NT2/D1 (cell line): ENCODE results near the gene UBASH3B.

Source experiments
- DNase-seq: peaks from one replicate; pipeline ENCODE4 v3.0.0-alpha.2; 2011; ENCODE audit warnings: low read depth, low spot score
- H3K27me3 ChIP-seq: 2 replicates; pipeline ENCODE4 v1.6.0; 2011; ENCODE audit warnings: mild to moderate bottlenecking; ENCODE audit not compliant: insufficient read length, insufficient read depth
- H3K36me3 ChIP-seq: 2 replicates; pipeline ENCODE4 v1.6.1; 2011; ENCODE audit warnings: mild to moderate bottlenecking, low read length, mixed read lengths; ENCODE audit not compliant: insufficient read depth, insufficient read length
- H3K4me1 ChIP-seq: 2 replicates; pipeline ENCODE4 v1.5.1; 2011; ENCODE audit not compliant: insufficient read depth, insufficient read length
- H3K4me3 ChIP-seq: 2 replicates; pipeline ENCODE4 v1.5.1; 2011; ENCODE audit warnings: low read depth; ENCODE audit not compliant: insufficient read length
- H3K9ac ChIP-seq: 2 replicates; pipeline ENCODE4 v1.6.0; 2011; ENCODE audit warnings: low read depth; ENCODE audit not compliant: insufficient read length
- H3K9me3 ChIP-seq: 2 replicates; pipeline ENCODE4 v1.5.1; 2011; ENCODE audit warnings: mild to moderate bottlenecking, low read length; ENCODE audit not compliant: insufficient read depth
- SUZ12 ChIP-seq: IDR thresholded peaks from 2 replicates; pipeline ENCODE4 v1.6.1; 2011; ENCODE audit not compliant: insufficient read length, insufficient read depth; ENCODE audit errors: extremely low read depth
- YY1 ChIP-seq: IDR thresholded peaks from 2 replicates; pipeline ENCODE4 v1.6.1; 2011; ENCODE audit not compliant: insufficient read length, insufficient read depth
- ZNF274 ChIP-seq: IDR thresholded peaks from 2 replicates; pipeline ENCODE4 v1.6.1; 2011; ENCODE audit warnings: mild to moderate bottlenecking, low read depth, low read length

UBASH3B gene

DNA sequence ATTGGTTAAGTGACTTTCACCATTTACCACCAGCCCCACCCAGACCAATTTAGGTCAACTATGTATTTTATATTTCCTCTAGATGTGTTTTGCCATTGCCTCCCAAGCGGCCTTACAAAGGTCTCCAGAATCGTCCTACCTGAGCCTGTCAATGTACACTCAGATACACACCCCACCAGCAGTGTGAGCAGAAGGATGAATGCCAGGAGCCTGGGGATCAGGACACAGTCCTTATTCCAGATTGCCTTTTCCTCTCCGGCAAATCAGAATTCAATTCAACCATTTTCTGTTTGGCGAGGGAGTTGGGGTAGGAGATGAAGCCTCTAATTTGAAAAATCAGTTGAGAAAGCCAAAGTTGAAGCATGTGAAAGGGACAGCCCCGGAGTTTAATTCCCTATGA lies 147.4 kb downstream of the UBASH3B start:
- Histone ChIP-seq H3K4me3 (no peak overlapping the region), H3K4me1 (peaks cover 5% of the 10 kb centered on the region), H3K9ac (no peak overlapping the region), H3K36me3 (peaks cover 24% of the 10 kb centered on the region), H3K27me3 (no peaks in the 10 kb centered on the region), H3K9me3 (no peaks in the 10 kb centered on the region)
- no peak for DNase-seq
- no peak for TF ChIP-seq ZNF274
- no peak for TF ChIP-seq YY1
- no peak for TF ChIP-seq SUZ12

- H3K36me3 ChIP-seq, result peaks cover 22% of the 10 kb centered on the region
- no peak overlapping the region for H3K9ac ChIP-seq
- peaks cover 5% of the 10 kb centered on the region for H3K4me1 ChIP-seq
- H3K4me3 ChIP-seq, result no peak overlapping the region
- TF ChIP-seq ZNF274, result no peak
- no peak for TF ChIP-seq YY1
- DNase-seq, result no peak
- H3K27me3 ChIP-seq, result no peaks in the 10 kb centered on the region
- no peaks in the 10 kb centered on the region for H3K9me3 ChIP-seq
Observed at GRCh38 chr11:122803306-122803705, 147.8 kb downstream of the UBASH3B start.

GRCh38 chr11:122803716-122804115 lies 148.2 kb downstream of the UBASH3B start:
- Histone ChIP-seq H3K27me3 (no peaks in the 10 kb centered on the region), H3K4me3 (no peak overlapping the region), H3K36me3 (peaks cover 20% of the 10 kb centered on the region), H3K9me3 (no peaks in the 10 kb centered on the region), H3K4me1 (peaks cover 5% of the 10 kb centered on the region), H3K9ac (no peak overlapping the region)
- TF ChIP-seq SUZ12, result no peak
- no peak for DNase-seq

GRCh38 chr11:122804161-122804560 lies 148.6 kb downstream of the UBASH3B start:
- Histone ChIP-seq H3K4me1 (peaks cover 5% of the 10 kb centered on the region), H3K9me3 (no peaks in the 10 kb centered on the region), H3K9ac (no peak overlapping the region), H3K4me3 (no peak overlapping the region), H3K27me3 (no peaks in the 10 kb centered on the region), H3K36me3 (peaks cover 16% of the 10 kb centered on the region)
- DNase-seq, result no peak
- no peak for TF ChIP-seq YY1
- TF ChIP-seq ZNF274, result no peak
- TF ChIP-seq SUZ12, result no peak

DNA sequence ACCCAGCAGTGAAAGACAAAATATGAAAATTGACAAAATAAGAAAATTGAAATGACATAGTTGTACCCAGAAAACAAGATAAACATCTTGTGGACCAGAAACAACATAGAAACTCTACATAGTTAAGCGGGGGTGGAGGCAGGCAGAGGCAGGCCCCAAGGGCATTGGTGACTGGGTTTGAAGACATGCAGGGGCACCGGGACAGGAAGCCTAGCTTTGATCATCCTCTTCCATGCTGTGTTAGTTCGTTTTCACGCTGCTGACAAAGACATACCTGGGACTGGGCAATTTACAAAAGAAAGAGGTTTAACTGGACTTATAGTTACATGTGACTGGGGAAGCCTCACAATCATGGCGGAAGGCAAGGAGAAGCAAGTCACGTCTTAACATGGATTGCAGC lies 149.3 kb downstream of the UBASH3B start:
- H3K36me3 ChIP-seq, result peaks cover 16% of the 10 kb centered on the region
- H3K4me3 ChIP-seq, result no peak overlapping the region
- TF ChIP-seq ZNF274, result no peak
- no peak for TF ChIP-seq YY1
- no peak for TF ChIP-seq SUZ12
- H3K4me1 ChIP-seq, result peaks cover 5% of the 10 kb centered on the region
- no peak overlapping the region for H3K9ac ChIP-seq
- no peaks in the 10 kb centered on the region for H3K27me3 ChIP-seq
- DNase-seq, result no peak
- no peaks in the 10 kb centered on the region for H3K9me3 ChIP-seq

DNA sequence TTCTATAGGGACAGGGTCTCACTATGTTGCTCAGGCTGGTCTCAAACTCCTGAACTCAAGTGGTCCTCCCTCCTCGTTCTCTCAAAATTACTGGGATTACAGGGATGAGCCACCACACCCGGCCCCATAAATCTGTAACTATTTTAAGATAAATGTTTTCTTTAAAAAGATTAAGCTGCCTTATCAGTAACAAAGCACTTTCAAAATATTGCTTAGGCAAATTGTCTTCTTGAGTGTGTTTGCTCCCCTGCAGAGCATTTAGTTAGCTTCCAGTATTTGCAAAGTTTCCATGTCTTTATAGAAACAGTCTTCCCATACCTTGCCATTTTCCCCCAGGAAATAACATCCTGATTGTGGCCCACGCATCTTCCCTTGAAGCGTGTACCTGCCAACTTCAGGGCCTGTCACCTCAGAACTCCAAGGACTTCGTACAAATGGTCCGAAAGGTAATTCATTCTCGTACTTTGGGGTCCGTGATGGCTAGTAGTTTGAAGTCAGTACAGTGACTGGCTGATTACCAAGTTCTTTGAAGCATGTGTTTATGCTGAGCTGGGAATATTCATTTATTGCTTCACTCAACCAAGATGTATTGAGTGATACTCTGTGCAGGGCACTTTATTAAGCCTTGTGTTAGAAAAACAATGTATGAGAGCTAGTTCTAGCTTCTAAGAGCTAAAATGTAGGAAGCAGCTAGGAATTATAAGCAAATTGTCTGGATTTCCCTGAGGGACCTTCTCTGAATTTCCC lies 152.4 kb downstream of the UBASH3B start:
- H3K27me3 ChIP-seq, result no peaks in the 10 kb centered on the region
- no peak overlapping the region for H3K9ac ChIP-seq
- TF ChIP-seq YY1 (no peak), ZNF274 (no peak), SUZ12 (no peak)
- H3K36me3 ChIP-seq, result peaks cover 11% of the 10 kb centered on the region
- H3K4me1 ChIP-seq, result peaks cover 5% of the 10 kb centered on the region
- H3K9me3 ChIP-seq, result no peaks in the 10 kb centered on the region
- no peak for DNase-seq
- H3K4me3 ChIP-seq, result no peak overlapping the region

- Histone ChIP-seq H3K9ac (no peak overlapping the region), H3K36me3 (peaks cover 11% of the 10 kb centered on the region), H3K4me3 (no peak overlapping the region), H3K27me3 (no peaks in the 10 kb centered on the region), H3K4me1 (peaks cover 5% of the 10 kb centered on the region), H3K9me3 (no peaks in the 10 kb centered on the region)
- DNase-seq, result no peak
- no peak for TF ChIP-seq YY1
- TF ChIP-seq SUZ12, result no peak
- no peak for TF ChIP-seq ZNF274
Observed at GRCh38 chr11:122808478-122808869, 153.0 kb downstream of the UBASH3B start.

DNA sequence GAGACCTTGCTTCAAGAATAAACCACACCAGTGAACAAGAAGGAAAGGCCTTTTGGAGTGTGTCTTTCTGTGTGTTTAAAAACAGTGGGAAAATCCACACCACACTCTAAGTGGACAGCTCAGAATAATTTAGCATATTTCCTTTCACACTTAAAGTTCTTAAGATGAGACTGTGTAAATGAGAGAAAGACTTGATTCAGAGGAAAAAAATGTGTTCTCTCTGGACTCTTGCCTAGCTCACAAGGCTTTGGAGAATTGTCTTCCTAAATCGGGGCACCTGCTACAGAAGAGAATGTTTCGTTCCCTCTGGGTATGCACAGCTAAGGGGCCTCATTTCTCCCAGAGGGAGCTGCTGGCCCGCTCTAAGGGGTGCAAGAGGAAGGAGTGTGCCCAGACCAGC lies 154.3 kb downstream of the UBASH3B start:
- TF ChIP-seq YY1 (no peak), SUZ12 (no peak), ZNF274 (no peak)
- Histone ChIP-seq H3K36me3 (peaks cover 11% of the 10 kb centered on the region), H3K4me1 (no peaks in the 10 kb centered on the region)

More for the DNA sequence above, 154.3 kb downstream of the UBASH3B start:
- H3K9me3 ChIP-seq, result no peaks in the 10 kb centered on the region
- H3K4me3 ChIP-seq, result no peak overlapping the region
- DNase-seq, result no peak
- H3K27me3 ChIP-seq, result no peaks in the 10 kb centered on the region
- H3K9ac ChIP-seq, result no peak overlapping the region
